PFSK-1 (cell line): ENCODE measurements around the gene KCNAB3.

Experiments
- POLR2AphosphoS5 ChIP-seq: IDR thresholded peaks from 2 replicates; pipeline ENCODE4 v1.6.1; 2012; ENCODE audit warnings: low read depth, mild to moderate bottlenecking, control low read depth, low read length, moderate library complexity
- REST ChIP-seq, 2 experiments: IDR thresholded peaks; 2 replicates each; pipeline versions ENCODE4 v1.6.1 to v1.8.0; 2011 to 2012; ENCODE audit warnings: low read depth in 2 of 2, low read length in 2 of 2, control low read depth in 1 of 2, inconsistent platforms in 1 of 2, mild to moderate bottlenecking in 1 of 2, moderate library complexity in 1 of 2; ENCODE audit not compliant: insufficient read depth in 1 of 2
- SIN3A ChIP-seq: IDR thresholded peaks from 2 replicates; pipeline ENCODE4 v1.6.1; 2012; ENCODE audit warnings: mild to moderate bottlenecking, low read length, moderate library complexity, borderline replicate concordance; ENCODE audit not compliant: insufficient read depth
- TAF1 ChIP-seq: IDR thresholded peaks from 2 replicates; pipeline ENCODE4 v1.6.1; 2012; ENCODE audit warnings: low read length, control low read depth, borderline replicate concordance; ENCODE audit not compliant: insufficient read depth

GRCh38 chr17:7932949-7933348, 3.3 kb upstream of the KCNAB3 start:
- no peak for TF ChIP-seq POLR2AphosphoS5
- no peak for TF ChIP-seq REST (IDR thresholded peaks at IDR 0.05; ENCODE audit: insufficient read depth in 1 of 2, low read depth in 2 of 2, low read length in 2 of 2)
- TF ChIP-seq TAF1: no peak
- peak; percentile 89; the same call in 1 of the 2 replicates for TF ChIP-seq SIN3A
